NCI-H510A treated with DMSO at 0.1 percent for 48 hours (cell line): Measurements from ENCODE around the gene DDRGK1.
A peak's percentile ranks its signal among the peaks of the same experiment; 100 is the strongest.

Experiments
- DNase-seq: peaks from one replicate; lab custom pipeline; 2025; lab: John Stamatoyannopoulos, UW

The DDRGK1 gene

DNA sequence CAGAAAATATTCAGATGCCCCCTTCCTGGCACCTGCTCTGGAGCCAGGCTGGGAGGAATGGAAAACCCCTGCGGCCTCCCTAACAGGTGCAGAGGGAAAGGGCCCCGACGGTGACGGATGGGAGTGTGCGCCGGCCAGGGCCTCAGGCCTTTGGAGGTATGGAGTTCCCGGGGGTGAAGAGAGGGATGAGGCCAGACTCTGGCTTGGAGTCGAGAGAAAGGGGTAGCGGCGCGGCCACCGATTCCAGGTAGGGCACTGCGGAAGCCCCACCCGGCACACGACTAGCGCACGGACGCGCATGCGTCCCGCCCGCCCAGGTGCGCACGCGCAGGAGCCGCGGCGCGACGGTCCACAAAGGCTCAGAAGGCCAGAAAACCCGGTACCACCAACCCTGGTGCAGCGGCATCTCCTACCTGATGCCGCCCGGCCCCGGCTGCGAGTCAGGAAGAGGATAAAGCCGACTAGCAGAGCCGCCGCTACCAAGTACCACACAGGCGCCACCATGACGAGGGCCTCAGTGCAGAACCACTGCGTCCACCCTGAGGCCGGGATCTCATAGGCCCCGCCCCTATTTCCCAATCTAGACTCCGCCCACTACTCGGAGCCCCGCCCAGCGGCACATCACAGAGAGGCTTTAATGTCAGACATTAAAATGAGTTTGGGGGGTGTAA, at the start of gene DDRGK1:
TSS of gene DDRGK1 (minus strand) at position 559 of the 671 bp plus-strand sequence. CDS start at position 504, 55 bp downstream.
- peak; percentile 97 for DNase-seq

DNA sequence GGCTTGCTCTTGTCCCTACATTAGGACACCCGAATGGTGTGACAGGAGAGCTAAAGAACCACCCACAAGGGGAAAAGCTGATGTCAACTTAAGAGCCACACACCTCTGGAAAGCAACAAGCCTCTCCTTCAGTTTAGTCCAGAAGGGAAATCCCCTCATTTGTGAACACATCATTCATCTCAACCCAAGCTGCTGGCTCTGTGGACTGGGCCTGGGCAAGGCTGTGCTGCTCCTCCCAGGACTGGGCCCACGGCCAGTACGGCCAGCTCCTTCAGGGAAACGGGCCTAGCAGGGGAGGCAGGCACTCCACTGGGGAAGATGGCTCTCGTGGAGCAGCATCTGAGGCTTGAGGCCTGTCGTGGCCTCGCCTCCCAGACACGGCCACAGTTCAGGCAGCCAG, 47.3 kb upstream of the DDRGK1 start:
- DNase-seq: no peak

DNA sequence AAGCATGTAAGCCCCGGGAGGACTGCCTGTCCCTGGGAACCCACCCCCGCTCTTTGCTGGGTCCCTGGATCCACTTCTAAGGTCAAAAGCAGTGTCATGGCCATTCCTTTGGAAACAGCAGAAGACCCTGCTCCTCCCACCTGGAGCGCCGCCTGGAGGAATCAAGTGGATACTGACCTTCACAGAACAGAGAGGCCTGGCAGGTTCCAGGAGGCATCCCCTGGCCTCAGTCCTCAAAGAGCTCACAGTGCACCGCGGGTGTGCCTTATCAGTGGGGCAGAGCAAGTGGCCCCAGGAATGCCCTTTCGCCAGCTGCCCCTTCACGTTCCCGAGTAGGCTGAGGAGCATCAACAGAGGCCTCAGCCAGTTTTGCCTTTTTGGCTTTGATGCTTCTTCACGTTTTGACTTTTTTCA, 45.6 kb upstream of the DDRGK1 start:
- peak; percentile 35 for DNase-seq

DNA sequence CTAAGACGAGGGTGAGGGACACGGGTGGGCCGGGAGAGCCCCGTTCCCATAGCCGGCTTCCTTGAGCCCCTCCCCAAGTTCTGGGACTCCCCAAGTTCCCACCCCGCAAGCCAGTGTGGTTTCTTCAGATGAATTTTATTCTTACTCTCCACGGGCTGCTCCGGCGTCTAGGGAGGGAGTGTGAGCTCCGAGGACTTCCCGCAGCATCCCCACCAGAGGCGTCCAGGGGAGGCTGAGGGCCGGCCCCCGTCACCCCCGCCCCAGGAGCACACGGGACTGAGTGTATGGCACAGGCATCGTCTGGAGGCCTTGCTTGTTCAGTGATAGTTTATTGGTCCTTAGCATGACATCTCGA, 44.5 kb upstream of the DDRGK1 start:
- no peak for DNase-seq

DNA sequence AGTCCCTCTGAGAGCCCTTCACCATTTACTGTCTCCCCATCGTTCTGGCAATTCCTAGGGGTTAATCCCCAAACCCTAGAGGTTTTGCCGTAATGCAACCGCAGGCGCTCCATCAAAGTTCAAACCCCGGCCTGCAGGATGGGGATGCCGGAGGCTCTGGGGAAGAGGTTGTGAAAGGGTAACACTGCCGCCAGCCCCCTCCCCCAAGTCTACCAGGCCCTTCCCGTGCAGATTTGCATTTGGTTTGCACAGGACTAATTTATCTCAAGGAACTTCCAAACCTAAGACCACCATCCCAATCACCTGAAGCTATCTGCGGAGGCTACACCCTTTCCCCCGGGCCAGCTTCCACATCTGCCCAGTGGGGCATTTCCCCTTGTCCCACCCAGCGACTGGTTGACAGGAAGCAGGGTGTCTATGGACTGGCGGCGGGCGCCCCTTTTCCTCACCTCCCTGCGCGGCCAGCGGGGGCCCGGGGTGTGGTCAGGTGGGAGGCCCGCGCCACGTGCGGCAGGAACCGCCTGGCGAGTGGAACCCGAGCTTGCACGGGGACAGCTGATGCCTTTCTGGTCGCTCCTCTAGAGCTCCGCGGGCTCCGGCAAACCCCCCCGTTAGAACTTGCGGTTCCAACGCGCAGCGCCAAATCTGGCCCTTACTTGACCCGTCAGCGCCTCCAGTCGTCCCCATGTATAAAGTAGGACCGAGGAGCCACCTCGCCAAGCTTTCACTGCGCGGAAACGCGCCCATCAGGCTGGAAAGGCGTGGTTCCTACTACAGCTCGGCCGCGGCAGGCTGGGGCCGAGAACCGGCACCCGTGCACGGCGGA, 43.9 kb upstream of the DDRGK1 start:
- no peak for DNase-seq

DNA sequence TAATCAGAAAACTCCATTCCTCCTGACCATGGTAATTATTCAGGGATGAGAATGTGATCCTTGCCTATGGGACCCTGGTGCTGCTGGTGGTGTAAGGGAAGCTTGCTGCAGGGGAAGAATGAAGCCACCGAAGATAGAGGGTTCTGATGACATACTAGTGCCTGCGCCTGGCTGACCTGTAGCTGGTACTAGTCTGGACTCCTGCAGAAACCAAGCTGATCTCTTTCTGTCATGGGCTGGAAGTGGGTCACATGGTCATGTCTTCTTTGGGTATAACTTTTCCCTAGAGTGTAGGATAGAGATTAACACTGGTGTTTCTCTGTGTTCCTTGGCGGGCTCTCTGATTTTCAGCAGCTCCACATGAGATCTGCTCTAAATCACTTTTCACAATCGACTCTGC, 43.2 kb upstream of the DDRGK1 start:
- DNase-seq: no peak

DNA sequence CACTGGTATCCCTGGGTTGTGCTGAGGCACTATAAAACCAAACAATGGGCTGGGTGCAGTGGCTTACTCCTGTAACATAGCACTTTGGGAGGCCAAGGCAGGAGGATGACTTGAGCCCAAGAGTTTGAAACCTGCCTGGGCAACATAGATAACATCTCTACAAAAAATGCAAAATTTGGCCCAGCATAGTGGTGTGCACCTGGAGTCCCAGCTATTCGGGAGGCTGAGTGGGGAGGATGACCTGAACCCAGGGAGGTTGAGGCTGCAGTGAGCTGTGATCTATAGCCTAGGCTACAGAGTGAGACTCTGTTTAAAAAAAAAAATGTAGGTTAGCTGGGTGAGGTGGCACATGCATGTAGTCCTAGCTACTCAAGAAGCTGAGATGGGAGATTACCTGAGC, 42.2 kb upstream of the DDRGK1 start:
- no peak for DNase-seq

DNA sequence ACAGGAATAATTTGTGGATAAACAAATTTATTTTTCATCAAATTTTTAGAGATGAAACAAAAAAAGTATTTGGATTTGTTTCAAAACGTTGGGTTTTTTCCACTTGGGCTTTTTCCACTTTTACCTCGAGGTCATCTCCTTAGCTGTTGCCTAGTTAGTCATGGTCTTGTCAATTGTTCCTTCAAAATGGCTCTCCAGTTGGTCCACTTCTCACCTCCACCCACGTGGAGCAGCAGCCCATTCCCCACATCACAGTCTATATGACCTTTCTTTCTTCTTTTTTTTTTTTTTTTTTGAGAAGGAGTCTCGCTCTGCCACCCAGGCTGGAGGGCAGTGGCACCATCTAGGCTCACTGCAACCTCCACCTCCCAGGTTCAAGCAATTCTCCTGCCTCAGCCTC, 41.2 kb upstream of the DDRGK1 start:
- DNase-seq: no peak

DNA sequence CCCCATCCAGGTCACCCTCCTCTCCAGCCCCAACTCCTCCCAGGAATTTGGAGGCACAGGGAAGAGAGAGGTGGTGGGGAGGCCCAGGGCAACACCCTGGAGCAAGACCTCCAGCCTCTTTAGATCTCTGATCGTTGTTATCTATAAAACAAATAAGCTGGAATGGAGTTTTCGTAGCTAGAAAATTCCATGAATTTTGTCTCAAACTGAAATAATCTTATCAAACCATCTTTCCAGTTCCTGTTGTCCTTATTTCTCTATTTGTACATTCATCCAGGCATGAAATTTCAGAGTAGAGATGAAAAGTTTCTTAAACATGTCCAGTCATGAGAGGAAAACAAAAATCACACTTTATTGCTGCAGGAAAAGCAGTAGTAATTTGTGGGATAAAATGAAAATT, 40.7 kb upstream of the DDRGK1 start:
- DNase-seq: no peak

DNA sequence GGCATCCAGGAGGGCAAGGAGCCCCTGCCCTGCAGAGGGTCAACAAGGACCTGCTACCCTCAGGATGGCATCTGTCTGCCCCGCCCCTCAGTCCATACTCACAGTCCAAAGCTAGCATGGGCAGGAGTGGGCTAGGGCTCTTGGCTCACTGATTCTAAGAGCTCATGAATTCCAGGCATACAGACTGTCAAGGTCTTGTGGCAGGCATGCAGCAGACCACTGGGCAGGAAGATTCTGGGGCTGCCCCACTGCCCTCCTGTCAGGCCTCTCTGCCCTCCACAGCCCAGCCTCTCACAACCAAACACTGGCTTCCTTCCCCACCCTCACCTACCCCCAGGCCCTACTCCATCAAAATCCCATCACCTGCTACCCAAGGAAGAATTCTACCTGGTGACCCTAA, 40.1 kb upstream of the DDRGK1 start:
- no peak for DNase-seq

DNA sequence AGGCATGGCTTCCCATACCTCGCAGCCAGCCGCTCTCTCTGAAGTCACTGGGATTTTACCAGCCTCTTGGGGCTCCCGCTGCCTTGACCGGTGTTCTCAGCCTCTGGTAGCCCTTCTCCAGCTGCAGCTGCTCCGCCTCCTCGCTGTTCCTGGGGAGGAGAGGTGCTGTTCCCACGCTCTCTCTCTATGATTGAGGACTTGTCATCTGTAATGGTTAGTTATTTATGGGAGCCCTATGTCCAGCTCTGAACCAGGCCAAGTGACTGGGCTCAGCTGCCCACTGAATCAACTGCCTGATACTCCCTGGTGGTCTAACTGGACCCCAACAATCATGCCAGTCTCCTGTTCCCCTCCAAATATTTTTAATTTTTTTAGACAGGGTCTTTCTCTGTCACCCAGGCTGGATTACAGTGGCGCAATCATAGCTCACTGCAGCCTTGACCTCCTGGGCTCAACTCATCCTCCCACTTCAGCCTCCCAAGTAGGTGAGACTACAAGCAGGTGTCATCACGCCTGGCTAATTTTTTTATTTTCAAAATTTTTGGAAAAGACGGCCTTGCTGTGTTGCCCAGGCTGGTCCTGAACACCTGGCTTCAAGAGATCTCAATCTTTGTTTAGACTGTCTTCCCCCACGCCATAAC, 39.4 kb upstream of the DDRGK1 start:
- DNase-seq: peak; percentile 12

DNA sequence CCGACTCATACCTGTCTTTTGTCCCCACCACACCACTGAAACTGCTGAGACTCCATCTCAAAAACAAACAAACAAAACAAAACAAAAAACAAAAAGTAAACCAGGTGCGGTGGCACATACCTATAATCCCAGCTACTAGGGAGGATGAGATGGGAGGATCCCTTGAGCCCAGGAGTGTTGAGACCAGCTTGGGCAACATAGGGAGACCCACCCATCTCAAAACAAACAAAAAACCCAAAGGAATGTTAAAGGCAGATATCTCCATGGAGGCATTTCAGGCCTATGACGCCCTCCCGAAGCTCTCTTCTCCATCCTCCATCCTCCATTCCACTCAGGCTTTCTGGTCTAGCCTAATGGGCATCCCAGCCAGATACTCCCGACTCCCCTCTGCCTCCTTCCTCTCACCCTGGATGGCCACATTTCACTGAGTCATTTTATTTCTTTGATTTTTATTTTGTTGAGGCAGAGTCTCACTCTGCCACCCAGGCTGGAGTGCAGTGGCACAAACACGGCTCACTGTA, 37.8 kb upstream of the DDRGK1 start:
- DNase-seq: no peak

DNA sequence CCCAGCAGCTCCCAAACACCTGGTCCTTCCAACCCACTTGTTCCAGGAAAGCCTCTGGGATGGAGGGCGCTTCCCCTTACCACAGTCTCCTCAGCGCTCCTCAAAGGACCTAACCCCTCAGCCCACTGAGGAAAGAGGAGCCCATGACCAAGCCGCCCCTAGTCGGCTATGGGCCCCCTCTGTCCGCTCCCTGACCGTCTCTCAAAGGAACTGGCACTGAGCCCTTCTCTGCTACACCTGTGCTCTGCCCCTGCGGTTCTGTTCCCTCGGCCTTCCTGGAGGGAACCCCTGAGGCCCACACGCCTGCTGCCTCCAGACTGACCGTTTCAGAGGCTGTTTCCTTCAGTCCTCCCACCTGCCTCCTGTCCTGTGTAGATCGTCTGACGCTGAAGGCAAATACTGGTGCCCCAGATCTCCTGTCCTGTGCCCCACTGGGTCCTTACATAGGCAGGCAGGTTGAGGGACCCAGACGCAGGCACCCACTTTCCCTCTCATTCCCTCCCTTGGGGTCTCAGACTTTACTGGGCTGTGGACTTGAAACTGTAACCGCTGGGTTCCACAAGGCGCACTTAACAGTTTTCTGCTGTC, 36.4 kb upstream of the DDRGK1 start:
- DNase-seq: no peak

DNA sequence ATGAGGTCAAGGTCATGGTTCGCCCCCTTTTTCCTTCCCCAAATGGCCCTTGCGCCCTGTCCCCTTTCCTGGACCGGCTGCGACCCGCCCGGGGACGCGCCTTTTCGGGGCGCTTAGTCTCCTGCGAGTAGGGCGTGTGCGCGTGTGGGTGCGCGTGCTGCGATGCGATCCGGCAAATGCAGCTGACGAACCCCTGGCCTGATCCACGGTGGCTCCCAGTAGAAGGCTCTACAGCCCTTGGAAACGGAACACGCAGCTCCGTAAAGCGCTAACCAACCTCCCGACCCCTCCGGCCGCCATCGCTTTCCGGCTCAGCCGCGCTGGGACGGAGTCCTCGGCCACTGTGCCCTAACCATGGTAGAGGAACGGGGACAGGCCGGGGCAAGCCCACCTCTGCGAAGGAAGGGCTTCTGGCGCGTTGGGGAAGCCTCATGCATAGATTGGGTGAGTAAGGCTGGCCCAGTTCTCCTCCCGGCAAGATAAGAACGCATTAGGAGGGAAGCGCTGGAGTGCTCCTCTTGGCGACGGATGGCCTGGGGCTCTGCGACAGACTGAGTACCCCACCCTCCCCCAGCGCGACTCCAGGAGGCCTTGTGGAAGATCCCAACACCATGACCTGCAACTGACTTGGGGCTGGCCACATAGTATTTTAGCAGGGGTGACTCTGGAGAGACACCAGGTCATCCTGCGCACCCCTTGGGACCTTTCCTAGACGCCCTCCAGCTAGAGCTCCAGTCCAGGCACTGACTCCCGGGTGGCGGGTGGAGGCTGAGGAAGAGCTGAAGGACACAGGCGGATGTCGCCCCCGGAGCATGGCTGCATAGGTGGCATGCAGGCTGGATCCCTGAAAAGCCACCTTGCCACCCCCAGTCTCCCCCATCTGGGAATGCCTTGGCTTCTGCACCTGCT, 35.6 kb upstream of the DDRGK1 start:
- DNase-seq: no peak

DNA sequence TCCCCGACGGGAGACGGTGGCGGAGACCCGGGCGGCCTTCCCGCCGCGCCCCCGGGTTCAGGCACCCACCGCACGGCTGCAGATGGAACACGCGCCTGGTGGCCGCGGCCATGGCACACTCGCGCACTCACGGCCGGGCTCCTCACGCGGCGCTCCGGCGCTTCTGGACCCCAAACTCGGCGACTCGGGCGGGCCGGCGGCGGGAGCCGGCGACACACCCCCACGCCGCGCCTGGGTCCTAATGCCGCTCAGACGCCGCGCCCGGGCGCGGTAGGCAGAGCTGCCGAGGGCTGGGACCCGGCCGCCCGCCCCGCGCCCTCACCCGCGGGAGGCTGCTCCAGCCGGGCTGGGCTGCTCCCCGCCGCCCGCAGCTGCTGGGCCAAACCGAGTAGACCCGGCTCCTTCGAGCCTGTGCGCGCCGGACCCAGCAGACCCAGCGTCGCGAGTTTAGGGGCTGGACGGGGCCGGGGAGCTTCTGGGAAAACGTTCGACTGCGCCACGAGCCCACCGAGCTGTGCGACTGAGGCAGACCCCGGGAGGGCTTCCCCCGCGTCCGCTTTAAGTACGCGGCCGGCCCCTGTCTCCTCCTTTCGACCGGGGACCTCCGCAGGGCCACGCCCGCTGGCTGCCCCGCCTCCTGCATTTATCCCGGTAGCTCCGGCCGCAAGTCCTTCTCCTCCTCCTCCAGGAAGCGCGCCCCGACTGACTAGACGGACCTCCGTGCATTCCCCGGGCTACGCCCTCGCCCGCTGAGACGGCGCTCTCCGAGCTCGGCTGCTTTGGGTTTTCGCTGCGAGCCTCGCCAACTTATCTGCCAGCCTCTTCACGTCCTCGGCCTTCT, 34.8 kb upstream of the DDRGK1 start, which contains the start of gene SLC4A11:
TSS of gene SLC4A11 (minus strand) at position 165 of the 841 bp plus-strand sequence. CDS start at position 112, 53 bp downstream.
- peak; percentile 83 for DNase-seq

DNA sequence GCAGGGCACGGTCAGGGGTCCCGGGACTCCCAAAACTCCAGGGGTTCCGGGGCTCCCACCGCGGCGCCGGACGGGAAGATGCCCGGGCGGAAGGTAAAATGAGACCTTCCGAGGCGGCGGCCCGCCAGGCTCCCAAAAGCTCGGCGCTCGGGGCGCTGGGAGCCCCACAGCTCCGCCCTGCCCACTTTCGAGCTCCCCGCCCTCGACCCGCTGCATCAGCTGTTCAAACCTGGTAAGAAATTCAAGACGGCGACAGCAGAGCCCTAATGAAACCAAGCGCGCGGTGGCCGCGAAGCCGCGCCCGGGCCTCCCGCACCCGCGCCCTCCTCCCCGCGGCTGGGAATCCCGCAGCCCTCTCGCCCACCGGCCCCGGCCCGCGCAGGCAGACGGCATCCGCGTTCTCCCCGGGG, 34.1 kb upstream of the DDRGK1 start:
- peak; percentile 18 for DNase-seq

DNA sequence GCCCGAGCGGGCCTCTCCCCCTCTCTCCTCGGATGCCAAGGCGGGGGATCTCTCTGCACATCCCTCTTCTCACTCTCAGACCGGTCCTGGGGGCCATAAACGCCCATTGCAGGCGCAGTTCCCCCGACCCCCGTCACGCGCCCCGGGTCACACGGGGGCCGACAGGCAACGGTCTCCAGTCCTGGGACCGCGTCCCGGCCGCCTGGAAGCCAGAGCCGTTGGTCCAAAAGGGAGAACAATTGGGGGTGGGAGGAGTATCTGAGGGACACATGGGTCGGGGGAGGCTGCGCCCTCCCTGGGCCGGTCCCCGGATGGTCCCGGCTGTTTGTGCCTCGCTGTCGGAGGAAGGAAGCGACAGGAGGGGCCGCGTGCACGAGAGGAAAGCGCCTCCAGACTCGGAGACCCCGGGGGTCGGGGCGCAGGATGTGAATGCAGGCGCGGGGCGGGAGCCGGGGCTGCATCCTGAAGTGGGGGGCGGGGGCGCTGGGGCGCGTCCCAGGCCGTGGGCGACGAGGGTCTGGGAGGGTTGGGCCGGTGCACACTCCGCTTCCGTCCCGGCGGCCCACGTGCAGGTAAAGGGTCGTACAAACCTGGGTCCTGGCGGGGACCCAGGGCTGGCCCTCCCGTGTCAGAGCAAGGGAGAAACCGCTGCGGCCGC, 33.6 kb upstream of the DDRGK1 start:
- no peak for DNase-seq

DNA sequence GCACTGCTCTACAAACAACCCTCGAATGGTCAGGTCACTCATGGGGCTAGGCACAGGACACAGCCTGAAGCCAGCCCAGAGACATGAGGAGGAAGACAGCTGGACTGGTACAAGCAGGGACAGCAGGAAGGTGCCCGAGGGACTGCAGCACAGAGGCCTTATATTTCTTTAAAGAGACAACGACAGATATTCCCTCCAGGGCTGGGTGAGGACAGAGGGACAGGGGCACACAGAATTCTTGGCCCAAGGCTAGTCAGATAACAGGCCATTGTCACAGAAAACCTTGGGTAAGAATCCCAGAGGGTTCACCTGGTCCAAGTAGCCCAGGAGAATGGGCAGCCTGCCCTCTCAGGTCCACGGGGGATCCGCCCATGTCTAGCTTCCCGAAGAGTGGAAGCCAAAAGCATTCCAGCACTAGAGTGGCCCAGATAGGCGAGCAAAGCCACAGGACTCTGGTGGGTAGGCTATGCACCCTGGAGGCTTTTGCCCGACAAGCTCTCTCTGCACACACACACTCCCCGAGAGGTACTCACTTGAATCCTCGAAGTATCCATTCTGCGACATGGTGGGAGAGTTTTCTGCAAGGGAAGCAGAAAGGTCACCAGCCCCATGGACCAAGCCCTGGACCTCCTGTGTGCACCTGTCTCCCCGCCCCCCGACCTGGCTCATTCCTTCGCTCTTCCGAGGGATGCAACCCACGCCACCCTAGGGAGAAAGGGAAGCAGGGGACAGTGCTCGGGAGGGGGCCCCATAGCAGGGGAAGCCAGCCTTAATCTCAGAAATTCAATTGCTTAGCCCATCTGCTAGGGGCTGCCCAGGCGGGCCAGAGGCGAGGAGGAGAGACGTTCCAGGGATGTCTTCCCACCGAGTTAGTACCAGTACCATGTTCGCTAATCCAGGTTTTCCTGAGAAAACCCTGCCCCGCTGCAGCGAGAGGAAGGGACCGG, 32.8 kb upstream of the DDRGK1 start:
- no peak for DNase-seq
